ENCODE results near the gene CDH15. TPM values are rescaled to one million over a fixed set of nuclear protein-coding genes. Genes with fewer than 3 reads are reported as not detected.

CDH15 gene
- total RNA-seq, 1 experiment from 2014 or later: 1.5 TPM

GRCh38 chr16:89198417-89199240, 27.1 kb downstream of the CDH15 start:
- H4K20me1 ChIP-seq (ENCODE audit: low read length): 0 out of 2 replicates have a peak, but pooled peaks cover 8% of the 10 kb centered on the region
- no peak for TF ChIP-seq EZH2 (IDR thresholded peaks at IDR 0.05; ENCODE audit: low read length, unreplicated experiment)
- no peak for TF ChIP-seq EZH2phosphoT487 (IDR thresholded peaks at IDR 0.05; ENCODE audit: borderline replicate concordance, low read length)
- TF ChIP-seq CTCF (conservative IDR thresholded peaks at IDR 0.05; ENCODE audit: low read depth, low read length): no peak
- H3K4me3 ChIP-seq (ENCODE audit: low read length): no peak overlapping the region
- ChIA-PET CTCF (no interaction called here), POLR2A (ENCODE audit: unreplicated experiment) (no interaction called here)
- peaks cover 13% of the 10 kb centered on the region for H3K79me2 ChIP-seq (ENCODE audit: low read length)
- H3K4me1 ChIP-seq (ENCODE audit: insufficient read depth, low read length): 0 out of 2 replicates have a peak, but pooled peaks cover 6% of the 10 kb centered on the region
- H3K9ac ChIP-seq (ENCODE audit: low read length): no peak overlapping the region
- H3K9me3 ChIP-seq (ENCODE audit: low read length): no peaks in the 10 kb centered on the region
- intact Hi-C loops (cut with micrococcal nuclease): no loop called here
- H3K9me2 ChIP-seq (replicated peaks; ENCODE audit: low read length): no peaks in the 10 kb centered on the region
- no TSS peak for BruUV-seq (replicated peaks)
- H3K27me3 ChIP-seq (ENCODE audit: low read length): 0 out of 2 replicates have a peak, but pooled peaks cover 4% of the 10 kb centered on the region
- no peaks in the 10 kb centered on the region for H3F3A ChIP-seq (ENCODE audit: low read length, unreplicated experiment)
- DNase-seq (no peak), ATAC-seq (no peak)
- H3K4me2 ChIP-seq (ENCODE audit: low read length): no peak overlapping the region
- no peak overlapping the region for H3K27ac ChIP-seq (ENCODE audit: low read length)
- no peak overlapping the region for H2AFZ ChIP-seq (ENCODE audit: low read length)
- no peaks in the 10 kb centered on the region for H3K36me3 ChIP-seq (ENCODE audit: low read depth, low read length)

GRCh38 chr16:89199241-89200123, 27.9 kb downstream of the CDH15 start:
- POLR2A ChIA-PET (ENCODE audit: unreplicated experiment): no interaction called here
- no peak overlapping the region for H3K4me3 ChIP-seq (ENCODE audit: low read length)
- no peaks in the 10 kb centered on the region for H3K9me3 ChIP-seq (ENCODE audit: low read length)
- peaks cover 18% of the 10 kb centered on the region for H3K79me2 ChIP-seq (ENCODE audit: low read length)
- no TSS peak for BruUV-seq (replicated peaks)
- no peaks in the 10 kb centered on the region for H3F3A ChIP-seq (ENCODE audit: low read length, unreplicated experiment)
- 0 out of 2 replicates have a peak, but pooled peaks cover 8% of the 10 kb centered on the region for H4K20me1 ChIP-seq (ENCODE audit: low read length)
- 0 out of 2 replicates have a peak, but pooled peaks cover 6% of the 10 kb centered on the region for H3K4me1 ChIP-seq (ENCODE audit: insufficient read depth, low read length)
- ATAC-seq: no peak
- 0 out of 2 replicates have a peak, but pooled peaks cover 4% of the 10 kb centered on the region for H3K27me3 ChIP-seq (ENCODE audit: low read length)
- no peak overlapping the region for H3K9ac ChIP-seq (ENCODE audit: low read length)
- TF ChIP-seq EZH2 (IDR thresholded peaks at IDR 0.05; ENCODE audit: low read length, unreplicated experiment) (no peak), EZH2phosphoT487 (IDR thresholded peaks at IDR 0.05; ENCODE audit: borderline replicate concordance, low read length) (no peak), CTCF (conservative IDR thresholded peaks at IDR 0.05; ENCODE audit: low read depth, low read length) (no peak)
- no peak for DNase-seq
- H2AFZ ChIP-seq (ENCODE audit: low read length): no peak overlapping the region
- H3K27ac ChIP-seq (ENCODE audit: low read length): no peak overlapping the region
- no peaks in the 10 kb centered on the region for H3K36me3 ChIP-seq (ENCODE audit: low read depth, low read length)
- no peak overlapping the region for H3K4me2 ChIP-seq (ENCODE audit: low read length)
- intact Hi-C loops (cut with micrococcal nuclease): no loop called here
- CTCF ChIA-PET: no interaction called here
- H3K9me2 ChIP-seq (replicated peaks; ENCODE audit: low read length): no peaks in the 10 kb centered on the region
